Endothelial cell (in vitro differentiated cells): ENCODE data around the gene EIF2B5. TPM values are rescaled to one million over a fixed set of nuclear protein-coding genes. Genes with fewer than 3 reads are reported as not detected.

Experiments
- DNase-seq: peaks from one replicate; pipeline ENCODE4 v3.0.0; 2021; ENCODE audit warnings: low spot score
- H3K27ac Mint-ChIP-seq: one replicate; pipeline ENCODE4 v1.8.0; 2021; ENCODE audit warnings: mixed read lengths, inconsistent platforms; ENCODE audit not compliant: unreplicated experiment
- H3K27me3 Mint-ChIP-seq: one replicate; pipeline ENCODE4 v1.8.0; 2021; ENCODE audit warnings: mild to moderate bottlenecking, moderate library complexity, mixed read lengths, inconsistent platforms; ENCODE audit not compliant: unreplicated experiment
- H3K36me3 Mint-ChIP-seq: one replicate; pipeline ENCODE4 v1.8.0; 2021; ENCODE audit warnings: mild to moderate bottlenecking, low read depth, mixed read lengths, inconsistent platforms; ENCODE audit not compliant: unreplicated experiment
- H3K4me1 Mint-ChIP-seq: one replicate; pipeline ENCODE4 v1.8.0; 2021; ENCODE audit warnings: mild to moderate bottlenecking, mixed read lengths, inconsistent platforms; ENCODE audit not compliant: unreplicated experiment
- H3K4me3 Mint-ChIP-seq: one replicate; pipeline ENCODE4 v1.8.0; 2021; ENCODE audit warnings: mild to moderate bottlenecking, mixed read lengths, inconsistent platforms; ENCODE audit not compliant: unreplicated experiment
- H3K9me3 Mint-ChIP-seq: one replicate; pipeline ENCODE4 v1.8.0; 2021; ENCODE audit warnings: mixed read lengths, inconsistent platforms; ENCODE audit not compliant: unreplicated experiment
- total RNA-seq: library from RNA; stranded (reverse); fragmentation: NEBNext Ultra II Directional; extraction: Animal tissue kit (Norgen Biotek cat#: 25700); gene quantifications from one replicate; pipeline ENCODE4 v1.2.1, GENCODE V29; 2021; ENCODE audit not compliant: unreplicated experiment
- TF ChIP-seq, protein P1 (sequence below): fragments of 200-600 bp; sonication (generic); IDR thresholded peaks from one replicate; pipeline ENCODE4 v1.5.0; 2021; ENCODE audit warnings: antibody characterized with exemption; ENCODE audit not compliant: unreplicated experiment

Gene EIF2B5
- total RNA-seq, 1 donor from 2014 or later, result 37.0 TPM

- H3K9me3 Mint-ChIP-seq, result no peaks in the 10 kb centered on the region
- peak overlapping the region; percentile 91 for H3K27ac Mint-ChIP-seq
- peaks cover 3% of the 10 kb centered on the region for H3K27me3 Mint-ChIP-seq
- H3K4me3 Mint-ChIP-seq, result peak overlapping the region; percentile 96
- TF ChIP-seq, protein P1, sequence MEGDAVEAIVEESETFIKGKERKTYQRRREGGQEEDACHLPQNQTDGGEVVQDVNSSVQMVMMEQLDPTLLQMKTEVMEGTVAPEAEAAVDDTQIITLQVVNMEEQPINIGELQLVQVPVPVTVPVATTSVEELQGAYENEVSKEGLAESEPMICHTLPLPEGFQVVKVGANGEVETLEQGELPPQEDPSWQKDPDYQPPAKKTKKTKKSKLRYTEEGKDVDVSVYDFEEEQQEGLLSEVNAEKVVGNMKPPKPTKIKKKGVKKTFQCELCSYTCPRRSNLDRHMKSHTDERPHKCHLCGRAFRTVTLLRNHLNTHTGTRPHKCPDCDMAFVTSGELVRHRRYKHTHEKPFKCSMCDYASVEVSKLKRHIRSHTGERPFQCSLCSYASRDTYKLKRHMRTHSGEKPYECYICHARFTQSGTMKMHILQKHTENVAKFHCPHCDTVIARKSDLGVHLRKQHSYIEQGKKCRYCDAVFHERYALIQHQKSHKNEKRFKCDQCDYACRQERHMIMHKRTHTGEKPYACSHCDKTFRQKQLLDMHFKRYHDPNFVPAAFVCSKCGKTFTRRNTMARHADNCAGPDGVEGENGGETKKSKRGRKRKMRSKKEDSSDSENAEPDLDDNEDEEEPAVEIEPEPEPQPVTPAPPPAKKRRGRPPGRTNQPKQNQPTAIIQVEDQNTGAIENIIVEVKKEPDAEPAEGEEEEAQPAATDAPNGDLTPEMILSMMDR, result no peak
- H3K4me1 Mint-ChIP-seq, result peaks cover 17% of the 10 kb centered on the region
- no peak for DNase-seq
- H3K36me3 Mint-ChIP-seq, result peaks cover 18% of the 10 kb centered on the region
Measured at GRCh38 chr3:184135911-184136260, 728 bp downstream of the EIF2B5 start.

GRCh38 chr3:184140436-184140835 is 5.3 kb downstream of the EIF2B5 start:
- peaks cover 12% of the 10 kb centered on the region for H3K4me1 Mint-ChIP-seq
- H3K27ac Mint-ChIP-seq, result no peak overlapping the region
- peaks cover 3% of the 10 kb centered on the region for H3K27me3 Mint-ChIP-seq
- no peak for DNase-seq
- no peaks in the 10 kb centered on the region for H3K9me3 Mint-ChIP-seq
- H3K4me3 Mint-ChIP-seq, result no peak overlapping the region
- TF ChIP-seq, protein P1, result no peak
- H3K36me3 Mint-ChIP-seq, result peaks cover 46% of the 10 kb centered on the region

DNA sequence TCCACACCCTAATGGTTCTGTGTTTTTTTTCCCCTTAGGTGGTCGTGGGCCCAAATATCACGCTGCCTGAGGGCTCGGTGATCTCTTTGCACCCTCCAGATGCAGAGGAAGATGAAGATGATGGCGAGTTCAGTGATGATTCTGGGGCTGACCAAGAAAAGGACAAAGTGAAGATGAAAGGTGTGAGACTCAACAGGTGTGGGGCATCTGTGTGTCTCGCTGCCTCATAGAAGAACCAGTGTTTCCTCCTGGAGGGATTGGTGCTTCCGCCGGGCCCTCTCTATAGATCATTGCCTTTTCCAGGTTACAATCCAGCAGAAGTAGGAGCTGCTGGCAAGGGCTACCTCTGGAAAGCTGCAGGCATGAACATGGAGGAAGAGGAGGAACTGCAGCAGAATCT is 7.0 kb downstream of the EIF2B5 start:
- Mint-ChIP-seq H3K36me3 (peaks cover 46% of the 10 kb centered on the region), H3K27me3 (peaks cover 3% of the 10 kb centered on the region), H3K4me3 (no peak overlapping the region), H3K27ac (no peak overlapping the region), H3K4me1 (peaks cover 1% of the 10 kb centered on the region), H3K9me3 (no peaks in the 10 kb centered on the region)
- TF ChIP-seq, protein P1, result no peak
- no peak for DNase-seq

- peaks cover 39% of the 10 kb centered on the region for H3K36me3 Mint-ChIP-seq
- H3K27me3 Mint-ChIP-seq, result peaks cover 3% of the 10 kb centered on the region
- no peaks in the 10 kb centered on the region for H3K4me1 Mint-ChIP-seq
- no peak for DNase-seq
- no peak overlapping the region for H3K4me3 Mint-ChIP-seq
- H3K27ac Mint-ChIP-seq, result no peak overlapping the region
- H3K9me3 Mint-ChIP-seq, result no peaks in the 10 kb centered on the region
- TF ChIP-seq, protein P1, result no peak
Measured at GRCh38 chr3:184143327-184143726, 8.2 kb downstream of the EIF2B5 start.

- H3K4me3 Mint-ChIP-seq, result no peak overlapping the region
- TF ChIP-seq, protein P1, result no peak
- H3K27ac Mint-ChIP-seq, result no peak overlapping the region
- no peak for DNase-seq
- peaks cover 39% of the 10 kb centered on the region for H3K36me3 Mint-ChIP-seq
- H3K9me3 Mint-ChIP-seq, result no peaks in the 10 kb centered on the region
- peaks cover 5% of the 10 kb centered on the region for H3K27me3 Mint-ChIP-seq
- no peaks in the 10 kb centered on the region for H3K4me1 Mint-ChIP-seq
Measured at GRCh38 chr3:184144505-184144904, 9.3 kb downstream of the EIF2B5 start.
